Progenitor cell of endocrine pancreas (in vitro differentiated cells): ENCODE data around the gene UTP14A. TPM values are rescaled to one million over a fixed set of nuclear protein-coding genes. Genes with fewer than 3 reads are reported as not detected.

Source experiments
- DNase-seq: peaks from one replicate; pipeline ENCODE4 v3.0.0; 2021; ENCODE audit warnings: low spot score; ENCODE audit not compliant: unreplicated experiment
- H3K27ac Mint-ChIP-seq: 2 replicates; pipeline ENCODE4 v1.8.0; 2021; ENCODE audit warnings: mild to moderate bottlenecking, moderate library complexity, mixed read lengths
- H3K27me3 Mint-ChIP-seq: 2 replicates; pipeline ENCODE4 v1.8.0; 2021; ENCODE audit warnings: mixed read lengths
- H3K36me3 Mint-ChIP-seq: 2 replicates; pipeline ENCODE4 v1.8.0; 2022; ENCODE audit warnings: mixed read lengths; ENCODE audit not compliant: insufficient read depth
- H3K4me1 Mint-ChIP-seq: 2 replicates; pipeline ENCODE4 v1.8.0; 2021; ENCODE audit warnings: low read depth, mixed read lengths
- H3K4me3 Mint-ChIP-seq: 2 replicates; pipeline ENCODE4 v1.8.0; 2021; ENCODE audit warnings: low read depth, mild to moderate bottlenecking, moderate library complexity, mixed read lengths
- H3K9me3 Mint-ChIP-seq: 2 replicates; pipeline ENCODE4 v1.8.0; 2021; ENCODE audit warnings: low read depth, mixed read lengths
- total RNA-seq: library from RNA; stranded (reverse); gene quantifications from 2 replicates; pipeline ENCODE4 v1.2.1, GENCODE V29; 2021
- TF ChIP-seq, protein P1 (sequence below): fragments of 200-600 bp; sonication (generic); IDR thresholded peaks from one replicate; pipeline ENCODE4 v1.5.0; 2021; ENCODE audit warnings: antibody characterized with exemption, mild to moderate bottlenecking; ENCODE audit not compliant: unreplicated experiment

Gene UTP14A
- total RNA-seq, 1 donor from 2014 or later: 18.1 TPM

DNA sequence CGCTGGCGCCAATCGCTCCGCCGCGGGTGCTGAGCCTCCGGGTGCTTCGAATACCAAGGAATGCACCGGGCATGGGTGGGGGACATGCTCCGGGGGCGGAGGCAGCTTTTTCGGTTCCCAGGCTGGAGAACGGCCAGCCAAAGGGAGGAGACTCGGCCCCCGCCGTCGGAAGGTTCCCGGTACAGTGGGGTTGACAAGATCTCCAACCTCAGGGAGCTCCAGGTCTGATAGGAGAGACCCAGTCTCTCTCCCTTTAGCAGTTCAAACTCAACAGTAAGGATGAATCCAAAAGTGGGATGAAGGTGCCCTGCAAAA lies 47.3 kb downstream of the UTP14A start:
- H3K4me3 Mint-ChIP-seq: peak overlapping the region; percentile 50
- peaks cover 5% of the 10 kb centered on the region for H3K4me1 Mint-ChIP-seq
- no peak overlapping the region for H3K27ac Mint-ChIP-seq
- TF ChIP-seq, protein P1, sequence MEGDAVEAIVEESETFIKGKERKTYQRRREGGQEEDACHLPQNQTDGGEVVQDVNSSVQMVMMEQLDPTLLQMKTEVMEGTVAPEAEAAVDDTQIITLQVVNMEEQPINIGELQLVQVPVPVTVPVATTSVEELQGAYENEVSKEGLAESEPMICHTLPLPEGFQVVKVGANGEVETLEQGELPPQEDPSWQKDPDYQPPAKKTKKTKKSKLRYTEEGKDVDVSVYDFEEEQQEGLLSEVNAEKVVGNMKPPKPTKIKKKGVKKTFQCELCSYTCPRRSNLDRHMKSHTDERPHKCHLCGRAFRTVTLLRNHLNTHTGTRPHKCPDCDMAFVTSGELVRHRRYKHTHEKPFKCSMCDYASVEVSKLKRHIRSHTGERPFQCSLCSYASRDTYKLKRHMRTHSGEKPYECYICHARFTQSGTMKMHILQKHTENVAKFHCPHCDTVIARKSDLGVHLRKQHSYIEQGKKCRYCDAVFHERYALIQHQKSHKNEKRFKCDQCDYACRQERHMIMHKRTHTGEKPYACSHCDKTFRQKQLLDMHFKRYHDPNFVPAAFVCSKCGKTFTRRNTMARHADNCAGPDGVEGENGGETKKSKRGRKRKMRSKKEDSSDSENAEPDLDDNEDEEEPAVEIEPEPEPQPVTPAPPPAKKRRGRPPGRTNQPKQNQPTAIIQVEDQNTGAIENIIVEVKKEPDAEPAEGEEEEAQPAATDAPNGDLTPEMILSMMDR: no peak
- no peak for DNase-seq
- H3K27me3 Mint-ChIP-seq: peaks cover 25% of the 10 kb centered on the region
- peaks cover 7% of the 10 kb centered on the region for H3K9me3 Mint-ChIP-seq
- no peaks in the 10 kb centered on the region for H3K36me3 Mint-ChIP-seq

DNA sequence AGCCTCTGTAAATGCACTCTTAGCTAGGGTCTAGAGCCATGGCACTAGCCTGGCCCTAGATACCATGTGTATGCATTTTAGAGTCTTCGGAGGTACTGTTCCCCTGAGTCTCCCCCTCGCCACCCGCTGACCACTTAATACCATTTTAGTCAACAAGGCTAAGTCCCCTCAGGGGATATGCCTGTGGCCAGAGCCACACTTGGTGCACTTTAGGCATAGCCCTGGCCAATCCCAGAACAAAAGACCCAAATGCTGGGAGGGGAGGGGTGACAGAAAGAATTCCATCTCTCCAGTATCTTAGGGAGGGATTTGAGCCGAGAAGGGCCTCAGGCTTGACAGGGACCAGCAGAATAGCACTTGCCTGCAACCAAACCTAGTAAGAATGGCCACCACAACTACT lies 47.9 kb downstream of the UTP14A start:
- peaks cover 5% of the 10 kb centered on the region for H3K4me1 Mint-ChIP-seq

DNA sequence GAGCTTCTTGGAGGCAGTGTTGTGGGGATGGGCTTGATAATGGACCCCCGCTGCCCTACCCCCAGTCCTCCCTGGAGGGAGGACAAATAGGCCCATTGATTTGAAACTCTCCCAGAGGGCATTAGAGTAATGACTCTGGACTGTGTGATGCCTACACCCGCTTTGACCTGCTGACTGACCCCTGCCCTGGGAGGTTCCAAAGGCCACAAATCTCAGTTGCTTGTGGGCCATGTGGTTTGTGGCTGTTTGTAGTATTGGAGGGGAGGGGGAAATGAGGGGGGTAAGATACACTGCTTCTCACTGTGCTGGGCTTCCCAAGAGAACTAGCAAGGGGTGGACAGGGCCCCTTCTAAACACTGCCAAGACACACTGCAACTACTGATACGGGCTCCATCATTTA lies 48.8 kb downstream of the UTP14A start:
- no peak overlapping the region for H3K27ac Mint-ChIP-seq
- TF ChIP-seq, protein P1: no peak
- DNase-seq: no peak
- H3K27me3 Mint-ChIP-seq: peaks cover 38% of the 10 kb centered on the region
- no peak overlapping the region for H3K4me3 Mint-ChIP-seq
- no peaks in the 10 kb centered on the region for H3K36me3 Mint-ChIP-seq
- H3K9me3 Mint-ChIP-seq: peaks cover 8% of the 10 kb centered on the region
- H3K4me1 Mint-ChIP-seq: peaks cover 7% of the 10 kb centered on the region

More for the DNA sequence above, 47.9 kb downstream of the UTP14A start:
- Mint-ChIP-seq H3K36me3 (no peaks in the 10 kb centered on the region), H3K4me3 (peak overlapping the region; percentile 50), H3K27me3 (peaks cover 31% of the 10 kb centered on the region), H3K9me3 (peaks cover 7% of the 10 kb centered on the region), H3K27ac (no peak overlapping the region)
- DNase-seq: no peak
- TF ChIP-seq, protein P1: no peak

DNA sequence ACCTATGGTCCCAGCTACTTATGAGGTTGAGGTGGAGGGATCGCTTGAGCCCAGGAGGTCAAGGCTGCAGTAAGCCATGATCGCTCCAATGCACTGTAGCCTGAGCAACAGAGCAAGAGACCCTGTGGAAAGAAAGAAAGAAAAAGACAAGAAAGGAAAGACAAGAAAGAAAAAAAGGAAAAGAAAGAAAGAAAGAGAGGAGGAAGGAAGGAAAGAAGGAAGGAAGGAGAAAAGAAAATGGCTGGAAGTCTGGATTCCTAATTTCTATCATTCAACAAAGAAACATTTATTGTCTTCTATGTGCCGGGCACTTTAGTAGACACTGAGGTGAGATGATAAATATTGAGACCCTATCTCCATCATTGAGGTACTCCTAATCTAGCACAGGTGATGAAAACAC lies 49.7 kb downstream of the UTP14A start:
- Mint-ChIP-seq H3K4me1 (peaks cover 9% of the 10 kb centered on the region), H3K27ac (no peak overlapping the region), H3K27me3 (peaks cover 42% of the 10 kb centered on the region), H3K9me3 (peaks cover 11% of the 10 kb centered on the region), H3K36me3 (no peaks in the 10 kb centered on the region), H3K4me3 (peak overlapping the region; percentile 20)
- DNase-seq: no peak
- TF ChIP-seq, protein P1: no peak

DNA sequence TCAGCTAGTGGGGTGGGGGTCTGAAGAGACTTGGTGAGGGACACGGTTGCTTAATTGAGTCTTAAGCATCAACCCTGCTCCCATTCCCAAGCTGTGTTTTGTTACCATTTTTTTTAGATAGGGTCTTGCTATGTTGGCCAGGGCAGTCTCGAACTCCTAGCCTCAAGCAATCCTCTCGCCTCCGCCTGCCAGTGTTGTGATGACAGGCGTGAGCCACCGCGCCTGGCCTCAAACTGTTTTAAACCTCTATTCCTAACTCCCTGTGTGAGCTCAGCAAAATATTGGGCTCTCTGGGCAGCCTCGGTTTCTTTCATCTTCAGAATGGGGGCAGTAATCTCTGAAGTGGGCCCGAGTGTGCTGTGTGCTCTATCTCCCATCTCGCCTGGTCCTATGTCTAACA lies 50.2 kb downstream of the UTP14A start:
- Mint-ChIP-seq H3K27me3 (peaks cover 42% of the 10 kb centered on the region), H3K4me1 (peaks cover 9% of the 10 kb centered on the region), H3K9me3 (peaks cover 11% of the 10 kb centered on the region), H3K36me3 (no peaks in the 10 kb centered on the region), H3K4me3 (peak overlapping the region; percentile 0), H3K27ac (peak overlapping the region; percentile 71)
- TF ChIP-seq, protein P1: no peak
- no peak for DNase-seq

DNA sequence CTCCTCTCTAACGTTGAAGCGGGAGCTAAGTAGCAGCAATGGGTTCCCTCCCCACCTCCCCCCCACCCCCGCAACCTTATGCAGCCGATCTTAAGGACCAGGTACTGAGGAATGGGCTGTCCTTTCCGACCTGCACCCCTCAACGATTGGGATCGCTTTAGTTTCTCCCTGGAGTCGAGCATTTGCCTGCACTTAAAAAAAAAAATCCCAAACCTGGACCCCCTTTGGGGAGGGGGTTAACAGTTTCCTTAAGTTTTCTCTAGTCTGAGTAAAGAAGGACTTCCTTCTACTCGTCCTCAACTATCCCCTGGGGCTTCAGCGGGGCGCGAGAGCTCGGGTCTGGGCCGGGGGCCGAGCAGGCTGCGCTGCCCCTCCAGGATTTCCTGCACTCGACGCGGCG lies 50.8 kb downstream of the UTP14A start:
- H3K4me1 Mint-ChIP-seq: peaks cover 11% of the 10 kb centered on the region
- peaks cover 11% of the 10 kb centered on the region for H3K9me3 Mint-ChIP-seq
- peak overlapping the region; percentile 67 for H3K4me3 Mint-ChIP-seq
- no peaks in the 10 kb centered on the region for H3K36me3 Mint-ChIP-seq
- no peak overlapping the region for H3K27ac Mint-ChIP-seq
- peaks cover 41% of the 10 kb centered on the region for H3K27me3 Mint-ChIP-seq
- DNase-seq: no peak
- TF ChIP-seq, protein P1: no peak
